ENCODE data around the gene EHMT1.

EHMT1 gene

GRCh38 chr9:137748741-137749140 lies 129.9 kb downstream of the EHMT1 start:
- no peak for DNase-seq

GRCh38 chr9:137749511-137749910 lies 130.7 kb downstream of the EHMT1 start:
- no peak for DNase-seq

- DNase-seq = no peak
These were observed 131.2 kb downstream of the EHMT1 start for GRCh38 chr9:137750007-137750406.

- no peak for DNase-seq
These were observed 131.8 kb downstream of the EHMT1 start for GRCh38 chr9:137750566-137750965.

GRCh38 chr9:137751616-137752015 lies 132.8 kb downstream of the EHMT1 start:
- no peak for DNase-seq

- no peak for DNase-seq
These were observed 133.6 kb downstream of the EHMT1 start for GRCh38 chr9:137752426-137752825.

- DNase-seq = no peak
These were observed 134.5 kb downstream of the EHMT1 start for GRCh38 chr9:137753192-137753765.

- no peak for DNase-seq
These were observed 136.6 kb downstream of the EHMT1 start for GRCh38 chr9:137755261-137755927.

GRCh38 chr9:137756045-137756744 lies 137.4 kb downstream of the EHMT1 start:
- no peak for DNase-seq

GRCh38 chr9:137757139-137757538 lies 138.3 kb downstream of the EHMT1 start:
- DNase-seq = no peak

- DNase-seq = no peak
These were observed 138.8 kb downstream of the EHMT1 start for GRCh38 chr9:137757613-137758029.

GRCh38 chr9:137758067-137758466 lies 139.3 kb downstream of the EHMT1 start:
- no peak for DNase-seq

GRCh38 chr9:137759117-137759516 lies 140.3 kb downstream of the EHMT1 start:
- DNase-seq = no peak

- no peak for DNase-seq
These were observed 141.0 kb downstream of the EHMT1 start for GRCh38 chr9:137759649-137760321.

- no peak for DNase-seq
These were observed 141.6 kb downstream of the EHMT1 start for GRCh38 chr9:137760426-137760825.

- DNase-seq = no peak
These were observed 142.2 kb downstream of the EHMT1 start for GRCh38 chr9:137761032-137761431.

GRCh38 chr9:137761793-137762192 lies 143.0 kb downstream of the EHMT1 start:
- DNase-seq = no peak

- no peak for DNase-seq
These were observed 143.7 kb downstream of the EHMT1 start for GRCh38 chr9:137762414-137763061.

- DNase-seq = no peak
These were observed 144.6 kb downstream of the EHMT1 start for GRCh38 chr9:137763271-137763955.

- DNase-seq = no peak
These were observed 145.4 kb downstream of the EHMT1 start for GRCh38 chr9:137764171-137764671.

- no peak for DNase-seq
These were observed 146.2 kb downstream of the EHMT1 start for GRCh38 chr9:137764981-137765380.

GRCh38 chr9:137765536-137765935 lies 146.7 kb downstream of the EHMT1 start:
- DNase-seq = no peak
